Measurements from ENCODE around the gene KDM6B. TPM values are rescaled to one million over a fixed set of nuclear protein-coding genes. Genes with fewer than 3 reads are reported as not detected.

The KDM6B gene
- total RNA-seq, 1 experiment from 2014 or later, result 28.9 TPM

GRCh38 chr17:7834957-7835813 is 1.2 kb downstream of the KDM6B start:
- TF ChIP-seq CTCF (conservative IDR thresholded peaks at IDR 0.05), result peak; percentile 81
- Histone ChIP-seq H2BK120ac (ENCODE audit: low read depth, low read length, poor library complexity, severe bottlenecking) (no peak overlapping the region), H2BK12ac (ENCODE audit: insufficient read length, low read depth, low read length) (no peak overlapping the region), H3K4me1 (ENCODE audit: insufficient read depth, low read length) (peaks cover 2% of the 10 kb centered on the region; the same call in 1 of the 2 replicates), H4K91ac (ENCODE audit: insufficient read length, low read depth, low read length) (no peak overlapping the region), H3K27me3 (ENCODE audit: insufficient read depth, low read length) (peaks cover 24% of the 10 kb centered on the region; the same call in 1 of the 2 replicates), H3K9me3 (ENCODE audit: control insufficient read depth, low read depth, low read length) (no peaks in the 10 kb centered on the region), H2BK20ac (ENCODE audit: low read depth, low read length, poor library complexity, severe bottlenecking) (no peak overlapping the region), H3K4me2 (ENCODE audit: insufficient read depth, insufficient read length, low read length) (peak overlapping the region; percentile 75), H2BK5ac (ENCODE audit: insufficient read length, low read length) (no peak overlapping the region), H3K56ac (ENCODE audit: insufficient read length, low read depth, low read length) (no peak overlapping the region), H2AFZ (ENCODE audit: low read length) (no peak overlapping the region), H4K5ac (ENCODE audit: insufficient read length, low read depth, low read length) (no peak overlapping the region), H4K8ac (replicated peaks; ENCODE audit: insufficient read length, low read depth, low read length) (no peak overlapping the region), H3K9ac (ENCODE audit: extremely low read depth, insufficient read length, low read length) (no peak overlapping the region), H3K18ac (ENCODE audit: insufficient read length, low read depth, low read length) (peak overlapping the region; percentile 93), H3K23me2 (ENCODE audit: insufficient read length, low read depth, low read length, poor library complexity, severe bottlenecking) (peaks cover 31% of the 10 kb centered on the region), H3K23ac (ENCODE audit: insufficient read length, low read depth, low read length) (no peak overlapping the region), H3K27ac (ENCODE audit: insufficient read length, low read depth, low read length) (no peak overlapping the region), H3K14ac (ENCODE audit: insufficient read depth, low read length) (peak overlapping the region; percentile 86; the same call in 1 of the 2 replicates), H3K79me2 (ENCODE audit: insufficient read depth, low read length) (no peaks in the 10 kb centered on the region), H3K79me1 (ENCODE audit: insufficient read depth, low read depth, low read length, poor library complexity, severe bottlenecking) (no peaks in the 10 kb centered on the region), H2AK5ac (ENCODE audit: insufficient read length, low read length) (no peak overlapping the region), H3T11ph (ENCODE audit: low read length) (no peak overlapping the region), H3K4ac (ENCODE audit: low read depth, low read length) (no peak overlapping the region), H4K20me1 (ENCODE audit: control insufficient read depth, insufficient read depth, insufficient read length) (no peaks in the 10 kb centered on the region), H2BK15ac (ENCODE audit: low read depth, low read length) (no peak overlapping the region)
- H3K36me3 Mint-ChIP-seq (ENCODE audit: insufficient read depth in 1 of 3, low read depth in 3 of 3), result peaks cover 0 to 4% (median 3%) of the 10 kb centered on the region in 3 experiments; a peak in 2 of 7 replicates
- WGBS (ENCODE audit: extremely low coverage, insufficient read length, low lambda C conversion rate), result no CpG with 5 or more reads among the region's 69 CpGs
- peaks cover 39 to 43% of the 10 kb centered on the region in 2 experiments for H3K4me1 Mint-ChIP-seq
- H3K27ac Mint-ChIP-seq, result peak overlapping the region; percentile 91 to 99 (median 97); a peak in 6 of 7 replicates
- peaks cover 46% of the 10 kb centered on the region for H3K27me3 Mint-ChIP-seq (ENCODE audit: low read depth)
- peak; percentile 100 for DNase-seq
- H3K9me3 Mint-ChIP-seq, result no peaks in the 10 kb centered on the region
- H3K4me3 Mint-ChIP-seq, result peak overlapping the region; percentile 86 to 90

Measured in H9 (cell line).